Measurements from ENCODE around the gene FOLH1.
"Not testable (repeated sequence)": the region's sequence is repeated elsewhere in the genome, so short reads cannot be mapped to it uniquely, and the experiment has no call there.

The FOLH1 gene

DNA sequence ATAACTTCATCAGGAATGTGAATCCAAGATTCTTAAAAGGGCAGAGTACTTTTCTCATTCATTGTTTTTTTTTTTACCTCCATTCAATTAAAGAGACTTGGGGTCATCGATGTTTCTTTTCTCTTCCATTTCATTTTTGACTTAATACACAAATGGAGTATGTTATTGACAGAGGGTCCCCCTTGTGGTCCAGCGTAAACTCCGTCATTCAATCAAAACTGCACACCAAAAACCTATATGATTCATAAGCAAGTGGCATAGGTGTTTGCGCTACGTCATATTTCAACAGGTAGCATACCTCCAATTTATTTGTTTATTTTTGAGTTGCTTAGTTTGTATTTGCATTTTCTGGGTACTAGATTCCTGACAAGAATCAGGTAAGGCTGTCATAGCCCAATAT is 12.7 kb upstream of the FOLH1 start:
- Histone ChIP-seq H3K4me2 (ENCODE audit: insufficient read depth, low read length, poor library complexity, severe bottlenecking) (no peak overlapping the region), H3K18ac (ENCODE audit: low read length) (no peak overlapping the region), H3K4ac (ENCODE audit: low read length) (no peak overlapping the region), H3K14ac (ENCODE audit: low read length) (no peak overlapping the region), H3K23ac (ENCODE audit: low read depth, low read length, poor library complexity) (no peak overlapping the region), H2AK5ac (ENCODE audit: low read depth, low read length) (no peak overlapping the region), H3K79me1 (ENCODE audit: low read depth, low read length) (no peaks in the 10 kb centered on the region), H3K9me3 (replicated peaks in 1 of 2; ENCODE audit: control insufficient read depth in 2 of 2, insufficient read depth in 1 of 2, low read depth in 1 of 2, low read length in 2 of 2) (no peaks in the 10 kb centered on the region), H3K4me3 (ENCODE audit: low read length in 2 of 2) (no peak overlapping the region), H3K27ac (replicated peaks; ENCODE audit: low read length) (no peak overlapping the region), H3K9ac (ENCODE audit: low read depth, low read length, poor library complexity) (no peak overlapping the region), H2BK120ac (ENCODE audit: low read depth, low read length) (no peak overlapping the region), H2BK5ac (ENCODE audit: low read length) (no peak overlapping the region), H2BK15ac (ENCODE audit: low read length) (no peak overlapping the region), H2AFZ (ENCODE audit: low read length) (no peak overlapping the region), H4K8ac (ENCODE audit: low read depth, low read length) (no peak overlapping the region), H4K91ac (ENCODE audit: low read depth, low read length, poor library complexity) (no peak overlapping the region), H3K4me1 (ENCODE audit: control insufficient read depth in 2 of 2, insufficient read depth in 1 of 2, low read depth in 1 of 2, low read length in 2 of 2) (no peaks in the 10 kb centered on the region), H2BK12ac (ENCODE audit: low read length) (no peak overlapping the region), H3K27me3 (ENCODE audit: control insufficient read depth in 3 of 3, insufficient read depth in 3 of 3, low read depth in 1 of 3, low read length in 3 of 3) (no peaks in the 10 kb centered on the region), H3K36me3 (replicated peaks in 1 of 2; ENCODE audit: control insufficient read depth in 2 of 2, insufficient read depth in 2 of 2, low read length in 2 of 2) (no peaks in the 10 kb centered on the region)
- no peak for DNase-seq (ENCODE audit: low spot score)
- no CpG with 5 or more reads among the region's 5 CpGs for WGBS, 2 donors (ENCODE audit: extremely low coverage in 2 of 2, insufficient read length in 2 of 2, insufficient replicate concordance in 1 of 2)

DNA sequence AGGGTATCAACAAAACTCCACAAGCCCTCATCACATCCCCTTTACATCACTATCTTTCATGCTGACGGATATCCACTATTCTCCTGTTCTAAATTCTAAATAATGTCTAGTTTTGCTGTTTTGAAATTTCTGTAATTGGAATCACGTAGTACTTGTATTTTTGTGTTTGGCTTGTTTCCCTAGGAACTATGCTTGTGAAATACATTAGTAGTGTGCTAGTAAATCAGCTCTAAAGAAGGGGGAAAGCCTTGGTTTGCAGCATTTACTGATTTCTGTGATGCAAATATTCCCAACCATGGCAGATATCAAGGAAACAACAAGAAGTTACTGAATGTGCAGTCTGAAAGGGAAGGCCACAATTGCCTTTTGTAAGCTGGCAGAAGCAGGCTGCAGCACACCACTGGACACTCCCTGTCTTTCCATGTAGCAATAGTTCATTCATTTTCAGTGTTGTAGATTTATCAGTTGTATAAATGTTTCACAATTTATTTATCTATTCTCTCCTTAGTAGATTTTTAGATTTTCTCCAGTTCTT is 4.7 kb upstream of the FOLH1 start:
- Histone ChIP-seq H3K27ac (replicated peaks; ENCODE audit: low read length) (no peak overlapping the region), H3K79me1 (ENCODE audit: low read depth, low read length) (no peaks in the 10 kb centered on the region), H3K4me1 (ENCODE audit: control insufficient read depth in 2 of 2, insufficient read depth in 1 of 2, low read depth in 1 of 2, low read length in 2 of 2) (no peaks in the 10 kb centered on the region), H2BK15ac (ENCODE audit: low read length) (no peak overlapping the region), H3K4me2 (ENCODE audit: insufficient read depth, low read length, poor library complexity, severe bottlenecking) (no peak overlapping the region), H3K4ac (ENCODE audit: low read length) (no peak overlapping the region), H2AFZ (ENCODE audit: low read length) (no peak overlapping the region), H2AK5ac (ENCODE audit: low read depth, low read length) (no peak overlapping the region), H4K8ac (ENCODE audit: low read depth, low read length) (no peak overlapping the region), H3K14ac (ENCODE audit: low read length) (no peak overlapping the region), H2BK12ac (ENCODE audit: low read length) (no peak overlapping the region), H2BK120ac (ENCODE audit: low read depth, low read length) (no peak overlapping the region), H3K36me3 (replicated peaks in 1 of 2; ENCODE audit: control insufficient read depth in 2 of 2, insufficient read depth in 2 of 2, low read length in 2 of 2) (no peaks in the 10 kb centered on the region), H3K9ac (ENCODE audit: low read depth, low read length, poor library complexity) (no peak overlapping the region), H3K9me3 (replicated peaks in 1 of 2; ENCODE audit: control insufficient read depth in 2 of 2, insufficient read depth in 1 of 2, low read depth in 1 of 2, low read length in 2 of 2) (no peaks in the 10 kb centered on the region), H4K91ac (ENCODE audit: low read depth, low read length, poor library complexity) (no peak overlapping the region), H3K27me3 (ENCODE audit: control insufficient read depth in 3 of 3, insufficient read depth in 3 of 3, low read depth in 1 of 3, low read length in 3 of 3) (no peaks in the 10 kb centered on the region), H3K23ac (ENCODE audit: low read depth, low read length, poor library complexity) (no peak overlapping the region), H3K18ac (ENCODE audit: low read length) (no peak overlapping the region), H3K4me3 (ENCODE audit: low read length in 2 of 2) (no peak overlapping the region), H2BK5ac (ENCODE audit: low read length) (no peak overlapping the region)
- WGBS, 2 donors (ENCODE audit: extremely low coverage in 2 of 2, insufficient read length in 2 of 2, insufficient replicate concordance in 1 of 2), result no CpG with 5 or more reads among the region's 2 CpGs
- DNase-seq (ENCODE audit: low spot score), result no peak

- H3K4me1 ChIP-seq (ENCODE audit: control insufficient read depth in 2 of 2, insufficient read depth in 1 of 2, low read depth in 1 of 2, low read length in 2 of 2); H2BK120ac ChIP-seq (ENCODE audit: low read depth, low read length); H3K4me3 ChIP-seq (ENCODE audit: low read length in 2 of 2); H3K27me3 ChIP-seq (ENCODE audit: control insufficient read depth in 3 of 3, insufficient read depth in 3 of 3, low read depth in 1 of 3, low read length in 3 of 3); H3K14ac ChIP-seq (ENCODE audit: low read length); H2BK12ac ChIP-seq (ENCODE audit: low read length); H2AFZ ChIP-seq (ENCODE audit: low read length); H3K23ac ChIP-seq (ENCODE audit: low read depth, low read length, poor library complexity); DNase-seq (ENCODE audit: low spot score); H3K4me2 ChIP-seq (ENCODE audit: insufficient read depth, low read length, poor library complexity, severe bottlenecking); H3K9ac ChIP-seq (ENCODE audit: low read depth, low read length, poor library complexity); H3K9me3 ChIP-seq (replicated peaks in 1 of 2; ENCODE audit: control insufficient read depth in 2 of 2, insufficient read depth in 1 of 2, low read depth in 1 of 2, low read length in 2 of 2); H3K18ac ChIP-seq (ENCODE audit: low read length); H2BK15ac ChIP-seq (ENCODE audit: low read length); H4K8ac ChIP-seq (ENCODE audit: low read depth, low read length); H3K27ac ChIP-seq (replicated peaks; ENCODE audit: low read length); H3K79me1 ChIP-seq (ENCODE audit: low read depth, low read length); H2AK5ac ChIP-seq (ENCODE audit: low read depth, low read length); H2BK5ac ChIP-seq (ENCODE audit: low read length); H3K36me3 ChIP-seq (replicated peaks in 1 of 2; ENCODE audit: control insufficient read depth in 2 of 2, insufficient read depth in 2 of 2, low read length in 2 of 2); H4K91ac ChIP-seq (ENCODE audit: low read depth, low read length, poor library complexity); H3K4ac ChIP-seq (ENCODE audit: low read length): not testable (repeated sequence)
- WGBS, 2 donors (ENCODE audit: extremely low coverage in 2 of 2, insufficient read length in 2 of 2, insufficient replicate concordance in 1 of 2), result no CpG with 5 or more reads among the region's 6 CpGs
Measured at GRCh38 chr11:49206999-49207398, 1.4 kb downstream of the FOLH1 start.

DNA sequence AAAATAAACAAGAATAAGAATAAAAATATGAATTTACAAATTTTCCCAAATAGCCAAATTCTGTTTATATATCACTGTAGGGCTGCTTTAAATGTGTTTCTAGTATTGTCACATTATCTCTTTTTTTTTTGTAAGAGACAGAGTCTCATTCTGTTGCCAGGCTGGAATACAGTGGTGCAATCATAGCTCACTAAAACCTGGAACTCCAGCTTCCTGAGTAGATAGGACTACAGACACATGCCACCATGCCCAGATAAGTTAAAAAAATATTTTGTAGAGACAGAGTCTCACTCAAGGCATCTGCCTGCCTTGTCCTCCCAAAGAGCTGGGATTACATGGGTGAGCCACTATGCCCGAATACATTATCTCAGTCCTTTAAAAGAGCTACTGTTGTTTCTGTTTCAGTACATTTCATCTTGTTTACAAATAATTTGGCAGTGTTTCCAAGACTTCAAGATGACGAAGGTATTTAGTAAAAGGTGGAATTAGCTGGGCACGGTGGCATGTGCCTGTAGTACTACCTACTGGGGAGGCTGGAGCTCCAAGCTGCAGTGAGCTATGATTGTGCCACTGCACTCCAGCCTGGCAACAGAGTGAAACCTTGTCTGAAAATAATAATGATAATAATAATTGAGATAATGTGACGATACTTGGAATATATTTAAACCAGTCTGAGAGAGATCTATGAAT is 6.0 kb downstream of the FOLH1 start:
- Histone ChIP-seq H2BK5ac (ENCODE audit: low read length) (no peak overlapping the region), H3K36me3 (replicated peaks in 1 of 2; ENCODE audit: control insufficient read depth in 2 of 2, insufficient read depth in 2 of 2, low read length in 2 of 2) (no peaks in the 10 kb centered on the region), H3K9ac (ENCODE audit: low read depth, low read length, poor library complexity) (no peak overlapping the region), H4K91ac (ENCODE audit: low read depth, low read length, poor library complexity) (no peak overlapping the region), H3K4ac (ENCODE audit: low read length) (no peak overlapping the region), H3K23ac (ENCODE audit: low read depth, low read length, poor library complexity) (no peak overlapping the region), H3K4me1 (ENCODE audit: control insufficient read depth in 2 of 2, insufficient read depth in 1 of 2, low read depth in 1 of 2, low read length in 2 of 2) (no peaks in the 10 kb centered on the region), H2BK120ac (ENCODE audit: low read depth, low read length) (no peak overlapping the region), H4K8ac (ENCODE audit: low read depth, low read length) (no peak overlapping the region), H3K27ac (replicated peaks; ENCODE audit: low read length) (no peak overlapping the region), H3K9me3 (replicated peaks in 1 of 2; ENCODE audit: control insufficient read depth in 2 of 2, insufficient read depth in 1 of 2, low read depth in 1 of 2, low read length in 2 of 2) (no peaks in the 10 kb centered on the region), H2AFZ (ENCODE audit: low read length) (no peak overlapping the region), H3K4me2 (ENCODE audit: insufficient read depth, low read length, poor library complexity, severe bottlenecking) (no peak overlapping the region), H3K14ac (ENCODE audit: low read length) (no peak overlapping the region), H3K27me3 (ENCODE audit: control insufficient read depth in 3 of 3, insufficient read depth in 3 of 3, low read depth in 1 of 3, low read length in 3 of 3) (no peaks in the 10 kb centered on the region), H2AK5ac (ENCODE audit: low read depth, low read length) (no peak overlapping the region), H2BK12ac (ENCODE audit: low read length) (no peak overlapping the region), H2BK15ac (ENCODE audit: low read length) (no peak overlapping the region), H3K18ac (ENCODE audit: low read length) (no peak overlapping the region), H3K79me1 (ENCODE audit: low read depth, low read length) (no peaks in the 10 kb centered on the region), H3K4me3 (ENCODE audit: low read length in 2 of 2) (no peak overlapping the region)
- DNase-seq (ENCODE audit: low spot score), result no peak
- WGBS, 2 donors (ENCODE audit: extremely low coverage in 2 of 2, insufficient read length in 2 of 2, insufficient replicate concordance in 1 of 2), result no CpG with 5 or more reads among the region's 4 CpGs

All from neuronal stem cell (in vitro differentiated cells).